ENCODE data around the gene FUCA1.
"Not testable (repeated sequence)": the region's sequence is repeated elsewhere in the genome, so short reads cannot be mapped to it uniquely, and the experiment has no call there.

The FUCA1 gene

DNA sequence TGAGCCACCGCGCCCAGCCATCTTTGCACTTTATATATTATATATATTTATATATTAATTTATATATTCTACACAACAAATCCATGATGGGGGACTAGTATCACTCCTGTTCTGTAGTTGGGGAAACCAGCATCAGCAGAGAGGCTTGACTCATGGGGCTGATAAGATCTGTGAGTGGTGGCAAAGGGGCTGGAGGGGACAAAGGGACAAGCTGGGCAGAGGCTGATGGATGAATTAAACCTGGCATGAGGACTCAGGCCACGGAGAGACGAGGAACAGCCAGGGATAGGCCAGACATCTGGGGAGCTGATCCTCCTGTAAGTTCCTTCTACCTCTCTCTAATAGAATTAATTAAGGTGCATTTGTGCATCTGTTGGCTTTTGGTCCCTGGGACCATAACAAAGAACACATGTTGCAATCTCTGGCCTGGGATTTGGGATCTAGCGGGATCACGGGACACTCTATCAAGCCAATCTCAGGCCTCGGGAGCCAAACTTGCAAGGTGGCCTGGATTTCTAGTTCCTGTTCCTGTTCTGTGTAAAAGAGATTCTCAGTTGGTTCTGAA lies 37.5 kb upstream of the FUCA1 start:
- TF ChIP-seq, protein P1, sequence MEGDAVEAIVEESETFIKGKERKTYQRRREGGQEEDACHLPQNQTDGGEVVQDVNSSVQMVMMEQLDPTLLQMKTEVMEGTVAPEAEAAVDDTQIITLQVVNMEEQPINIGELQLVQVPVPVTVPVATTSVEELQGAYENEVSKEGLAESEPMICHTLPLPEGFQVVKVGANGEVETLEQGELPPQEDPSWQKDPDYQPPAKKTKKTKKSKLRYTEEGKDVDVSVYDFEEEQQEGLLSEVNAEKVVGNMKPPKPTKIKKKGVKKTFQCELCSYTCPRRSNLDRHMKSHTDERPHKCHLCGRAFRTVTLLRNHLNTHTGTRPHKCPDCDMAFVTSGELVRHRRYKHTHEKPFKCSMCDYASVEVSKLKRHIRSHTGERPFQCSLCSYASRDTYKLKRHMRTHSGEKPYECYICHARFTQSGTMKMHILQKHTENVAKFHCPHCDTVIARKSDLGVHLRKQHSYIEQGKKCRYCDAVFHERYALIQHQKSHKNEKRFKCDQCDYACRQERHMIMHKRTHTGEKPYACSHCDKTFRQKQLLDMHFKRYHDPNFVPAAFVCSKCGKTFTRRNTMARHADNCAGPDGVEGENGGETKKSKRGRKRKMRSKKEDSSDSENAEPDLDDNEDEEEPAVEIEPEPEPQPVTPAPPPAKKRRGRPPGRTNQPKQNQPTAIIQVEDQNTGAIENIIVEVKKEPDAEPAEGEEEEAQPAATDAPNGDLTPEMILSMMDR (IDR thresholded peaks at IDR 0.05; ENCODE audit: insufficient read depth, low read length, missing control alignments), result no peak
- no peak for DNase-seq (ENCODE audit: low read depth, low spot score)
- POLR2A ChIA-PET, result no interaction called here
- no peak overlapping the region for H3K4me3 ChIP-seq (ENCODE audit: low read depth, low read length)
- CTCF ChIA-PET, result interaction anchor here (2.6 kb wide), 1 partner anchor 11 kb away, joined by 8 read pairs; no protein-coding TSS in a partner anchor

DNA sequence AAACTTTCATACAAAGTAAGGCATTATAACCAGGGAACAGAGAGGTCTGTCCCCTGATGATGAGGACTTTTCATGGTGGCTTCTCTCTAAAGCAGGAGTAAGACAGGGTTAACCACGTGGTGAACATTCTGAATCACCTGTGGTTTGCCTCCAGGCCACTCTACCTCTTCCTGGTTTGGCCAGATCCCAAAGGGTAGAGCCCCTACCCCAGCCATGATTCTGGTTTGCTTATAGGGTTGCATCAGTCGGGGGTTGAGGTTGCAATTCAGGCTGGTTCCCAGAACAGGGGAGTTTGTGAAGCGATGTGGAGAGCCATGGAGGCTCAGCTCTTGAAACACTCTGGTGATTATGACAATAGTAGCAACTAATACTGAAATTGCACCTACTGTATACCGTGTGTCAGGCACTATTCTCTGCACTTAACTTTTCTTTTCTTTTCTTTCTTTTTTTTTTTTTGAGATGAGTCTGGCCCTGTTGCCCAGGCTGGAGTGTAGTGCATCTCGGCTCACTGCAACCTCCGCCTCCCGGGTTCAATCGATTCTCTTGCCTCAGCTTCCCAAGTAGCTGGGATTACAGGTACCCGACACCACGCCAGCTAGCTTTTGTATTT lies 36.8 kb upstream of the FUCA1 start:
- ChIA-PET CTCF (no interaction called here), POLR2A (no interaction called here)
- DNase-seq (ENCODE audit: low read depth, low spot score), result no peak

DNA sequence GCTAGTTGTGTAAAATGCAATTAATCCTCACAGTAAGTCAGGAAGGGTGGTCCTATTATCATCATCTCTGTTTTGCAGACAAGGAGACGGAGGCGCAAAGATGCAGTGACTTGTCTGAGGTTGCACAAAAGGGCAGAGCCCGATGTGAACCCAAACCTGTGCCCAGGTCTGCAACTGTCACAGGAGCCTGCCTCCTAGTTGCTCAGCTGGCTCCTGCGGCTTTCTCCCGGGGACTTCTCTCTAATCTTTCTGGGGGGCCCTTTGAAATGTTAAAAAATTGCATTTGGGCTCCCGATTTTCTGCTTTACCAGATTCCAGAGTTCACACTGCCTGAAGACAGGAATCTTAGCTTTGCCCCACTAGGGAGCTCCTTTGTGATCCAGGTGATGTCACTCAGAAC lies 35.7 kb upstream of the FUCA1 start:
- ChIA-PET CTCF (interaction anchor here (1.1 kb wide), 1 partner anchor 13 kb away, joined by 4 read pairs; no protein-coding TSS in a partner anchor), POLR2A (no interaction called here)
- no peak overlapping the region for H3K4me3 ChIP-seq (ENCODE audit: low read depth, low read length)
- TF ChIP-seq, protein P1 (IDR thresholded peaks at IDR 0.05; ENCODE audit: insufficient read depth, low read length, missing control alignments), result no peak
- DNase-seq (ENCODE audit: low read depth, low spot score), result no peak

More for the DNA sequence above, 36.8 kb upstream of the FUCA1 start:
- no peak overlapping the region for H3K4me3 ChIP-seq (ENCODE audit: low read depth, low read length)
- TF ChIP-seq, protein P1 (IDR thresholded peaks at IDR 0.05; ENCODE audit: insufficient read depth, low read length, missing control alignments), result no peak

DNA sequence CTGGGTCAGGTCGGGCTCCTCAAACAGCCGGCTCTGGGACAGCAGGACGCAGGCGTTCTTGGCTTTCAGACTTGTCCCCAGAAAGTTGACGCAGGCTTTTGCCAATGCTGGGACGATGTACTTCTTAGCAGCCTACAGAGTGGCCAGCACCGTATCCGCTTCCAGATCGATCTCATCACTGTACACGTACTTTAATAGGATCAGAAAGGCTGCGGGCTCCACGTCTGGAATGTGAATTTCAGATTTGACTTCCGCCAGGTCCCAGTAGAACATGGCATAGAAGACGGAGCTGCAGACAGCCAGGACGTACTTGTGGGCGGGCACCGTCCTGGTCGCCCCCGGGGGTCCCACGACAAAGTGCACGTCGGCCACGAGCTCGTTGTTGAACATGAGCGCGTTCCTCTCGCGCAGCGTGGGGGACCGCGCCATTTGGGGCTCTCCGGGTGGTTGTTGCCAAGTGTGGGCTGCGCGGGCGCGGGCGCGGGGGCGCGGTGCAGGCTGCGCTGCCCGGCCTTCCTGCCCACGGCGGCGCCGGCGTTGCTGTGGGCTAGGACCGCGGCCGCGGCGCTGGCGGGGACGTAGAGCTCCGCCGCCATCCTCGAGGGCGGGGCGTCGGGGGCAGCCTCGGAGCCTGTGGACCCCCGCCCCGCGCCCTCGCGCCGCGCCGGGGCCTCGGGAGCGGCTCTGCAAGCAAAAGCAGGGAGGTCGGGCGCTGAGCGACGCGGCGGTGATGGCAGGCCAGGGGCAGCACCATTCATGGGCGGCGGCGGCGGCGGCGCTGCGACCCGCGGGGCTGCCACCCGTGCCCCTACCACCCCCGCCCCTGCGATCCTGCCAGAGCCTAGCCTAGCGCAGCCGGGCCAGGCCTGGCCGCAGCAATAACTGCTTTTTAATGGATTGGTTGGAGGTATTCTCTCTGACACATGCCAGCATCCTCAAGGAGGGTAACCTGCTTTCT lies 34.5 kb upstream of the FUCA1 start:
- DNase-seq (ENCODE audit: low read depth, low spot score), result no peak
- TF ChIP-seq, protein P1 (IDR thresholded peaks at IDR 0.05; ENCODE audit: insufficient read depth, low read length, missing control alignments), result no peak
- CTCF ChIA-PET, result interaction anchor here (1.1 kb wide), 1 partner anchor 14 kb away, joined by 4 read pairs; no protein-coding TSS in a partner anchor
- POLR2A ChIA-PET, result no interaction called here
- peak overlapping the region; percentile 15; the same call in 1 of the 2 replicates for H3K4me3 ChIP-seq (ENCODE audit: low read depth, low read length)

DNA sequence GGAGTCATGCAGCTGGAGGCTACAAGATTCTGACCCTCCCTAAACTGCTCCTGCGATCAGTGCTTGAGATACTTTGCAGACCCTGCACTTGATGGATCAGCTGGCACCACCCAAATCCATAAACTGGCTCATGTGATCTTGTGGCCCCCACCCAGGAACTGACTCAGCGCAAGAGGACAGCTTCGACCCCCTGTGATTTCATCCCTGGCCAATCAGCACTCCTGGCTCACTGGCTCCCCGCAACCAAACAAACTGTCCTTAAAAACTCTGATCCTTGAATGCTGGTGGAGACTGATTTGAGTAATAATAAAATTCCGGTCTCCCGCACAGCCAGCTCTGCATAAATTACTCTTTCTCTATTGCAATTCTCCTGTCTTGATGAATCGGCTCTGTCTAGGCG lies 31.9 kb upstream of the FUCA1 start:
- CTCF ChIA-PET; POLR2A ChIA-PET; DNase-seq (ENCODE audit: low read depth, low spot score); H3K4me3 ChIP-seq (ENCODE audit: low read depth, low read length): not testable (repeated sequence)

DNA sequence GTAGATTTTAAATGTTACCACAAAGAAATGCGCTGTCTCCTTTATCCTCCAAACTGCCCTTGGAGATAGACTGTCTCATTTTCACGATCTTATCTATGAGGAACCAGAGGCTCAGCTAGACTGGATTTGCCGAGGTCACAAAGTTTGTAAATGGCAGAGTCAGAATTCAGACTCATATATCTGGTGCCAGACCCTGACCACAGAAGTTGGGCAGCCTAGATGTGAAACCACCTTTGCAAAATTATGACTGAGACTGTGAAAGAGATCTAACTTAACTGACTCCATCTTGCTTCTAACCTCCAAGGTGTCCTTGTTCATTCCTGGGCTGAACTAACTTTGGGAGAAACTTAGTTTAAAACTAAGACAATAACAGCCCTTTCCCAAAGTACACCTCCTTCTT lies 31.0 kb upstream of the FUCA1 start:
- POLR2A ChIA-PET, result no interaction called here
- H3K4me3 ChIP-seq (ENCODE audit: low read depth, low read length), result no peak overlapping the region
- CTCF ChIA-PET, result no interaction called here
- no peak for DNase-seq (ENCODE audit: low read depth, low spot score)
- TF ChIP-seq, protein P1 (IDR thresholded peaks at IDR 0.05; ENCODE audit: insufficient read depth, low read length, missing control alignments), result no peak

Data from AG04449 (cell line).